Stimulated activated naive CD8-positive, alpha-beta T cell treated with anti-CD3 and anti-CD28 coated beads, Interleukin-15, Interleukin-2, amounts not matched to agents 100 ng/mL and 50 ng/mL, for 24 hours (primary cell): ENCODE data around the gene SLC7A8.

Experiments used
- H3K27ac Mint-ChIP-seq: one replicate; pipeline ENCODE4 v1.8.0; 2021; ENCODE audit warnings: mild to moderate bottlenecking, mixed read lengths
- H3K27me3 Mint-ChIP-seq: one replicate; pipeline ENCODE4 v1.8.0; 2021; ENCODE audit warnings: mixed read lengths
- H3K36me3 Mint-ChIP-seq: one replicate; pipeline ENCODE4 v1.8.0; 2021; ENCODE audit warnings: low read depth, mixed read lengths
- H3K4me1 Mint-ChIP-seq: one replicate; pipeline ENCODE4 v1.8.0; 2021; ENCODE audit warnings: low read depth, mixed read lengths
- H3K4me3 Mint-ChIP-seq: one replicate; pipeline ENCODE4 v1.8.0; 2021; ENCODE audit warnings: mild to moderate bottlenecking, mixed read lengths
- H3K9me3 Mint-ChIP-seq: one replicate; pipeline ENCODE4 v1.8.0; 2021; ENCODE audit warnings: mixed read lengths

SLC7A8 gene

GRCh38 chr14:23094666-23095195 lies 88.7 kb downstream of the SLC7A8 start, which contains the start of gene ACIN1:
Gene ACIN1 (minus strand): TSS chr14:23095136. CDS start chr14:23095112, 24 bp downstream.
- peaks cover 24% of the 10 kb centered on the region for H3K4me1 Mint-ChIP-seq
- H3K9me3 Mint-ChIP-seq: no peaks in the 10 kb centered on the region
- peaks cover 51% of the 10 kb centered on the region for H3K36me3 Mint-ChIP-seq
- H3K4me3 Mint-ChIP-seq: no peak within 1 kb of the TSS
- no peak within 1 kb of the TSS for H3K27ac Mint-ChIP-seq
- no peaks in the 10 kb centered on the region for H3K27me3 Mint-ChIP-seq

- peaks cover 55% of the 10 kb centered on the region for H3K36me3 Mint-ChIP-seq
- H3K27ac Mint-ChIP-seq: no peak overlapping the region
- no peak overlapping the region for H3K4me3 Mint-ChIP-seq
- peaks cover 24% of the 10 kb centered on the region for H3K4me1 Mint-ChIP-seq
- H3K9me3 Mint-ChIP-seq: no peaks in the 10 kb centered on the region
- H3K27me3 Mint-ChIP-seq: no peaks in the 10 kb centered on the region
These were observed 89.3 kb downstream of the SLC7A8 start for GRCh38 chr14:23093991-23094665.

GRCh38 chr14:23093526-23093925 lies 89.9 kb downstream of the SLC7A8 start:
- Mint-ChIP-seq H3K36me3 (peaks cover 50% of the 10 kb centered on the region), H3K4me3 (no peak overlapping the region), H3K27ac (peak overlapping the region; percentile 1), H3K4me1 (peaks cover 24% of the 10 kb centered on the region), H3K9me3 (no peaks in the 10 kb centered on the region), H3K27me3 (no peaks in the 10 kb centered on the region)

GRCh38 chr14:23093104-23093503 lies 90.4 kb downstream of the SLC7A8 start:
- no peaks in the 10 kb centered on the region for H3K27me3 Mint-ChIP-seq
- no peak overlapping the region for H3K4me3 Mint-ChIP-seq
- no peaks in the 10 kb centered on the region for H3K9me3 Mint-ChIP-seq
- peaks cover 24% of the 10 kb centered on the region for H3K4me1 Mint-ChIP-seq
- H3K36me3 Mint-ChIP-seq: peaks cover 49% of the 10 kb centered on the region
- peak overlapping the region; percentile 1 for H3K27ac Mint-ChIP-seq

GRCh38 chr14:23091294-23092225 lies 91.9 kb downstream of the SLC7A8 start:
- H3K9me3 Mint-ChIP-seq: no peaks in the 10 kb centered on the region
- H3K36me3 Mint-ChIP-seq: peaks cover 53% of the 10 kb centered on the region
- H3K4me3 Mint-ChIP-seq: no peak overlapping the region
- no peaks in the 10 kb centered on the region for H3K27me3 Mint-ChIP-seq
- peak overlapping the region; percentile 75 for H3K27ac Mint-ChIP-seq
- peaks cover 25% of the 10 kb centered on the region for H3K4me1 Mint-ChIP-seq

GRCh38 chr14:23090254-23090636 lies 93.2 kb downstream of the SLC7A8 start:
- peaks cover 67% of the 10 kb centered on the region for H3K36me3 Mint-ChIP-seq
- H3K27me3 Mint-ChIP-seq: no peaks in the 10 kb centered on the region
- H3K27ac Mint-ChIP-seq: peak overlapping the region; percentile 17
- no peak overlapping the region for H3K4me3 Mint-ChIP-seq
- H3K9me3 Mint-ChIP-seq: no peaks in the 10 kb centered on the region
- H3K4me1 Mint-ChIP-seq: peaks cover 30% of the 10 kb centered on the region

- no peaks in the 10 kb centered on the region for H3K9me3 Mint-ChIP-seq
- no peak overlapping the region for H3K4me3 Mint-ChIP-seq
- peaks cover 36% of the 10 kb centered on the region for H3K4me1 Mint-ChIP-seq
- no peaks in the 10 kb centered on the region for H3K27me3 Mint-ChIP-seq
- H3K36me3 Mint-ChIP-seq: peaks cover 70% of the 10 kb centered on the region
- no peak overlapping the region for H3K27ac Mint-ChIP-seq
These were observed 93.8 kb downstream of the SLC7A8 start for GRCh38 chr14:23089498-23090253.

- no peak overlapping the region for H3K4me3 Mint-ChIP-seq
- peaks cover 60% of the 10 kb centered on the region for H3K36me3 Mint-ChIP-seq
- H3K27me3 Mint-ChIP-seq: no peaks in the 10 kb centered on the region
- no peaks in the 10 kb centered on the region for H3K9me3 Mint-ChIP-seq
- peak overlapping the region; percentile 39 for H3K27ac Mint-ChIP-seq
- peaks cover 38% of the 10 kb centered on the region for H3K4me1 Mint-ChIP-seq
These were observed 96.9 kb downstream of the SLC7A8 start for GRCh38 chr14:23086565-23086964.

- Mint-ChIP-seq H3K4me1 (peaks cover 36% of the 10 kb centered on the region), H3K27ac (peak overlapping the region; percentile 77), H3K4me3 (no peak overlapping the region), H3K36me3 (peaks cover 68% of the 10 kb centered on the region), H3K27me3 (no peaks in the 10 kb centered on the region), H3K9me3 (no peaks in the 10 kb centered on the region)
These were observed 98.0 kb downstream of the SLC7A8 start for GRCh38 chr14:23085458-23085857.

- no peak overlapping the region for H3K4me3 Mint-ChIP-seq
- peak overlapping the region; percentile 59 for H3K27ac Mint-ChIP-seq
- no peaks in the 10 kb centered on the region for H3K27me3 Mint-ChIP-seq
- peaks cover 68% of the 10 kb centered on the region for H3K36me3 Mint-ChIP-seq
- H3K4me1 Mint-ChIP-seq: peaks cover 17% of the 10 kb centered on the region
- no peaks in the 10 kb centered on the region for H3K9me3 Mint-ChIP-seq
These were observed 103.0 kb downstream of the SLC7A8 start for GRCh38 chr14:23080474-23080873.

GRCh38 chr14:23079716-23080115 lies 103.7 kb downstream of the SLC7A8 start:
- Mint-ChIP-seq H3K4me3 (no peak overlapping the region), H3K36me3 (peaks cover 69% of the 10 kb centered on the region), H3K27ac (peak overlapping the region; percentile 23), H3K27me3 (no peaks in the 10 kb centered on the region), H3K9me3 (no peaks in the 10 kb centered on the region), H3K4me1 (peaks cover 9% of the 10 kb centered on the region)

GRCh38 chr14:23078692-23079116 lies 104.8 kb downstream of the SLC7A8 start:
- H3K27me3 Mint-ChIP-seq: no peaks in the 10 kb centered on the region
- H3K4me1 Mint-ChIP-seq: peaks cover 7% of the 10 kb centered on the region
- H3K4me3 Mint-ChIP-seq: no peak overlapping the region
- H3K9me3 Mint-ChIP-seq: no peaks in the 10 kb centered on the region
- H3K27ac Mint-ChIP-seq: no peak overlapping the region
- H3K36me3 Mint-ChIP-seq: peaks cover 70% of the 10 kb centered on the region

GRCh38 chr14:23077962-23078361 lies 105.5 kb downstream of the SLC7A8 start:
- Mint-ChIP-seq H3K27me3 (no peaks in the 10 kb centered on the region), H3K4me3 (no peak overlapping the region), H3K4me1 (peaks cover 7% of the 10 kb centered on the region), H3K36me3 (peaks cover 70% of the 10 kb centered on the region), H3K27ac (no peak overlapping the region), H3K9me3 (no peaks in the 10 kb centered on the region)

GRCh38 chr14:23076785-23077408 lies 106.6 kb downstream of the SLC7A8 start:
- Mint-ChIP-seq H3K9me3 (no peaks in the 10 kb centered on the region), H3K4me1 (peaks cover 16% of the 10 kb centered on the region), H3K27ac (no peak overlapping the region), H3K4me3 (no peak overlapping the region), H3K27me3 (no peaks in the 10 kb centered on the region), H3K36me3 (peaks cover 78% of the 10 kb centered on the region)
